K562 (cell line): ENCODE data around the gene KAZALD1. TPM values are rescaled to one million over a fixed set of nuclear protein-coding genes. Genes with fewer than 3 reads are reported as not detected.

Experiments
- IRF1 ChIP-seq: sonication (generic); formaldehyde crosslinking; IDR thresholded peaks from 2 replicates; pipeline ENCODE4 v1.8.0; 2022; ENCODE audit warnings: missing genetic modification reagents, mild to moderate bottlenecking, borderline replicate concordance
- LCOR ChIP-seq: sonication (generic); formaldehyde crosslinking; IDR thresholded peaks from 2 replicates; pipeline ENCODE4 v1.8.0; 2022; ENCODE audit warnings: mild to moderate bottlenecking, missing genetic modification reagents
- PRDM10 ChIP-seq: fragments of 450-650 bp; IDR thresholded peaks from 2 replicates; pipeline ENCODE4 v1.6.1; 2018; ENCODE audit not compliant: partially characterized antibody
- ZNF224 ChIP-seq: sonication (generic); formaldehyde crosslinking; IDR thresholded peaks from 2 replicates; pipeline ENCODE4 v1.8.0; 2022; ENCODE audit warnings: mild to moderate bottlenecking, missing genetic modification reagents
- polyA plus RNA-seq, 8 experiments: library from polyadenylated mRNA; depleted of rRNA in 4 of 8; stranded (reverse) in 5 of 8; unstranded in 3 of 8; fragments of >200 nt; fragmentation: Nextera tagmentation in 2 of 8; fragmentation: Illumina TruSeq in 1 of 8; extraction: Ambion mirVana in 2 of 8; extraction: Trizol in 1 of 8; gene quantifications; 2 replicates each; pipeline versions ENCODE4 v1.2.1 to v1.2.3, GENCODE V29; 2011 to 2014; ENCODE audit warnings: inconsistent platforms in 1 of 8, missing spikeins in 1 of 8
- total RNA-seq, 7 experiments: library from RNA; depleted of rRNA in 6 of 7; stranded (reverse); fragments of >200 nt in 6 of 7; fragmentation: Illumina TruSeq in 2 of 7; extraction: Trizol in 2 of 7; gene quantifications; 2 replicates each; pipeline versions ENCODE4 v1.2.1 to v1.2.3, GENCODE V29; 2011 to 2021; ENCODE audit warnings: low replicate concordance in 1 of 7
- TF ChIP-seq, protein P1 (sequence below): fragments of 450-650 bp; formaldehyde crosslinking; IDR thresholded peaks from 2 replicates; pipeline ENCODE4 v1.4.0; 2022; ENCODE audit warnings: missing genetic modification characterization
- TF ChIP-seq, protein P2 (sequence below): fragments of 450-650 bp; formaldehyde crosslinking; IDR thresholded peaks from 2 replicates; pipeline ENCODE4 v1.4.0; 2022; ENCODE audit warnings: mild to moderate bottlenecking, moderate library complexity

The KAZALD1 gene
- total and polyA plus RNA-seq, 9 of the 15 experiments (the other 6 are each of a cell fraction or from before 2014, with no cell fraction given) = 0.15 to 10.0 (median 4.9) TPM

DNA sequence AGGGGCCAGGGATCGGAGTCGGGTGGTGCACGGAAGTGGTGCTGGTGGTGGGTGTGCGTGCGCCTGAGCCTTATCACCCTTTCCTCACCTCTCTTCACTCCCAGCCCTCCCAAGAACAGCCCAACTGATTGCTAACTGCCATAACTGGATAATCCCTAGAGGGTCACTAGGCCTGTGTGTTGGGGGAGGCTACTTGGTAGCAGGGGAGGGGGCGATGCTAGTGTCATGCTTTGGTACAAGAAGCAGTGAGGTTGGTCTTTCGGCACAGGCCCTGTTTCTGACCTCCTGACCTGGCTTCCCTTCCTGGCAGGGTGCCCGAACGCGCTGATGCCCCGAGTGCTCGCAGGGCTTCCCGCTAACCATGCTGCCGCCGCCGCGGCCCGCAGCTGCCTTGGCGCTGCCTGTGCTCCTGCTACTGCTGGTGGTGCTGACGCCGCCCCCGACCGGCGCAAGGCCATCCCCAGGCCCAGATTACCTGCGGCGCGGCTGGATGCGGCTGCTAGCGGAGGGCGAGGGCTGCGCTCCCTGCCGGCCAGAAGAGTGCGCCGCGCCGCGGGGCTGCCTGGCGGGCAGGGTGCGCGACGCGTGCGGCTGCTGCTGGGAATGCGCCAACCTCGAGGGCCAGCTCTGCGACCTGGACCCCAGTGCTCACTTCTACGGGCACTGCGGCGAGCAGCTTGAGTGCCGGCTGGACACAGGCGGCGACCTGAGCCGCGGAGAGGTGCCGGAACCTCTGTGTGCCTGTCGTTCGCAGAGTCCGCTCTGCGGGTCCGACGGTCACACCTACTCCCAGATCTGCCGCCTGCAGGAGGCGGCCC is 652 bp downstream of the KAZALD1 start (continued):
- TF ChIP-seq IRF1 (CRISPR knock-in tag) (no peak), ZNF224 (no peak), PRDM10 (peak; percentile 22), LCOR (CRISPR knock-in tag) (no peak; the same call in 1 of the 2 replicates)
- TF ChIP-seq, protein P1, sequence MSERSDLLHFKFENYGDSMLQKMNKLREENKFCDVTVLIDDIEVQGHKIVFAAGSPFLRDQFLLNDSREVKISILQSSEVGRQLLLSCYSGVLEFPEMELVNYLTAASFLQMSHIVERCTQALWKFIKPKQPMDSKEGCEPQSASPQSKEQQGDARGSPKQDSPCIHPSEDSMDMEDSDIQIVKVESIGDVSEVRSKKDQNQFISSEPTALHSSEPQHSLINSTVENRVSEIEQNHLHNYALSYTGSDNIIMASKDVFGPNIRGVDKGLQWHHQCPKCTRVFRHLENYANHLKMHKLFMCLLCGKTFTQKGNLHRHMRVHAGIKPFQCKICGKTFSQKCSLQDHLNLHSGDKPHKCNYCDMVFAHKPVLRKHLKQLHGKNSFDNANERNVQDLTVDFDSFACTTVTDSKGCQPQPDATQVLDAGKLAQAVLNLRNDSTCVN (CRISPR knock-in tag) = no peak
- TF ChIP-seq, protein P2, sequence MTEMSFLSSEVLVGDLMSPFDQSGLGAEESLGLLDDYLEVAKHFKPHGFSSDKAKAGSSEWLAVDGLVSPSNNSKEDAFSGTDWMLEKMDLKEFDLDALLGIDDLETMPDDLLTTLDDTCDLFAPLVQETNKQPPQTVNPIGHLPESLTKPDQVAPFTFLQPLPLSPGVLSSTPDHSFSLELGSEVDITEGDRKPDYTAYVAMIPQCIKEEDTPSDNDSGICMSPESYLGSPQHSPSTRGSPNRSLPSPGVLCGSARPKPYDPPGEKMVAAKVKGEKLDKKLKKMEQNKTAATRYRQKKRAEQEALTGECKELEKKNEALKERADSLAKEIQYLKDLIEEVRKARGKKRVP = no peak
